ENCODE data around the gene TMTC2.

DNA sequence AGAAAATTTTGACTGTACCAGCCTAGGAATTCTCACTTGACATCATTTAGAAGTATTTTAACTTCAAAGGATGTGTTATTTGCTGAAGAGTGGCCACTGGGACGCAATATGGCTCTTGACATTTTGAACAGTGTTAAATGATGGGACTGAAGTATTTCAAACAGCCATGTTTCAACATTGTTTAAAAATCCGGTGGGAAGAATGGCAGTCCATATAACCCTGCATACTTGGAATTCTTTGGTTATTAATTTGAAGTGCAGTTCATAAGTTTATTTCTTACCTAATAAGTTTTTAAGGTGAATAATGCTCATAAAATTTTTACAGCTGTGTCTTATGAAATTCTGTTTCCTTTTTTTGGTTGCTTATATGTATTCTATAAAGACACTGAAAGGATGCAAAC, 8.3 kb downstream of the TMTC2 start:
- no peak for TF ChIP-seq SCRT2 (tag by site-specific recombination; IDR thresholded peaks at IDR 0.05)
- TF ChIP-seq, protein P1, sequence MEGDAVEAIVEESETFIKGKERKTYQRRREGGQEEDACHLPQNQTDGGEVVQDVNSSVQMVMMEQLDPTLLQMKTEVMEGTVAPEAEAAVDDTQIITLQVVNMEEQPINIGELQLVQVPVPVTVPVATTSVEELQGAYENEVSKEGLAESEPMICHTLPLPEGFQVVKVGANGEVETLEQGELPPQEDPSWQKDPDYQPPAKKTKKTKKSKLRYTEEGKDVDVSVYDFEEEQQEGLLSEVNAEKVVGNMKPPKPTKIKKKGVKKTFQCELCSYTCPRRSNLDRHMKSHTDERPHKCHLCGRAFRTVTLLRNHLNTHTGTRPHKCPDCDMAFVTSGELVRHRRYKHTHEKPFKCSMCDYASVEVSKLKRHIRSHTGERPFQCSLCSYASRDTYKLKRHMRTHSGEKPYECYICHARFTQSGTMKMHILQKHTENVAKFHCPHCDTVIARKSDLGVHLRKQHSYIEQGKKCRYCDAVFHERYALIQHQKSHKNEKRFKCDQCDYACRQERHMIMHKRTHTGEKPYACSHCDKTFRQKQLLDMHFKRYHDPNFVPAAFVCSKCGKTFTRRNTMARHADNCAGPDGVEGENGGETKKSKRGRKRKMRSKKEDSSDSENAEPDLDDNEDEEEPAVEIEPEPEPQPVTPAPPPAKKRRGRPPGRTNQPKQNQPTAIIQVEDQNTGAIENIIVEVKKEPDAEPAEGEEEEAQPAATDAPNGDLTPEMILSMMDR (tag by site-specific recombination; IDR thresholded peaks at IDR 0.05), result no peak
- no peak for TF ChIP-seq ZNF2 (tag by site-specific recombination; IDR thresholded peaks at IDR 0.05)
- no peak for TF ChIP-seq HOXA7 (CRISPR knock-in tag; IDR thresholded peaks at IDR 0.05; ENCODE audit: borderline replicate concordance)
- TF ChIP-seq, protein P2, sequence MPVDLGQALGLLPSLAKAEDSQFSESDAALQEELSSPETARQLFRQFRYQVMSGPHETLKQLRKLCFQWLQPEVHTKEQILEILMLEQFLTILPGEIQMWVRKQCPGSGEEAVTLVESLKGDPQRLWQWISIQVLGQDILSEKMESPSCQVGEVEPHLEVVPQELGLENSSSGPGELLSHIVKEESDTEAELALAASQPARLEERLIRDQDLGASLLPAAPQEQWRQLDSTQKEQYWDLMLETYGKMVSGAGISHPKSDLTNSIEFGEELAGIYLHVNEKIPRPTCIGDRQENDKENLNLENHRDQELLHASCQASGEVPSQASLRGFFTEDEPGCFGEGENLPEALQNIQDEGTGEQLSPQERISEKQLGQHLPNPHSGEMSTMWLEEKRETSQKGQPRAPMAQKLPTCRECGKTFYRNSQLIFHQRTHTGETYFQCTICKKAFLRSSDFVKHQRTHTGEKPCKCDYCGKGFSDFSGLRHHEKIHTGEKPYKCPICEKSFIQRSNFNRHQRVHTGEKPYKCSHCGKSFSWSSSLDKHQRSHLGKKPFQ (tag by site-specific recombination; IDR thresholded peaks at IDR 0.05), result no peak
- TF ChIP-seq, protein P3, sequence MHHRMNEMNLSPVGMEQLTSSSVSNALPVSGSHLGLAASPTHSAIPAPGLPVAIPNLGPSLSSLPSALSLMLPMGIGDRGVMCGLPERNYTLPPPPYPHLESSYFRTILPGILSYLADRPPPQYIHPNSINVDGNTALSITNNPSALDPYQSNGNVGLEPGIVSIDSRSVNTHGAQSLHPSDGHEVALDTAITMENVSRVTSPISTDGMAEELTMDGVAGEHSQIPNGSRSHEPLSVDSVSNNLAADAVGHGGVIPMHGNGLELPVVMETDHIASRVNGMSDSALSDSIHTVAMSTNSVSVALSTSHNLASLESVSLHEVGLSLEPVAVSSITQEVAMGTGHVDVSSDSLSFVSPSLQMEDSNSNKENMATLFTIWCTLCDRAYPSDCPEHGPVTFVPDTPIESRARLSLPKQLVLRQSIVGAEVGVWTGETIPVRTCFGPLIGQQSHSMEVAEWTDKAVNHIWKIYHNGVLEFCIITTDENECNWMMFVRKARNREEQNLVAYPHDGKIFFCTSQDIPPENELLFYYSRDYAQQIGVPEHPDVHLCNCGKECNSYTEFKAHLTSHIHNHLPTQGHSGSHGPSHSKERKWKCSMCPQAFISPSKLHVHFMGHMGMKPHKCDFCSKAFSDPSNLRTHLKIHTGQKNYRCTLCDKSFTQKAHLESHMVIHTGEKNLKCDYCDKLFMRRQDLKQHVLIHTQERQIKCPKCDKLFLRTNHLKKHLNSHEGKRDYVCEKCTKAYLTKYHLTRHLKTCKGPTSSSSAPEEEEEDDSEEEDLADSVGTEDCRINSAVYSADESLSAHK (tag by site-specific recombination; IDR thresholded peaks at IDR 0.05), result no peak
- no peak for TF ChIP-seq ZNF133 (tag by site-specific recombination; IDR thresholded peaks at IDR 0.05)
- TF ChIP-seq KLF10 (tag by site-specific recombination; IDR thresholded peaks at IDR 0.05), result no peak
- TF ChIP-seq, protein P4, sequence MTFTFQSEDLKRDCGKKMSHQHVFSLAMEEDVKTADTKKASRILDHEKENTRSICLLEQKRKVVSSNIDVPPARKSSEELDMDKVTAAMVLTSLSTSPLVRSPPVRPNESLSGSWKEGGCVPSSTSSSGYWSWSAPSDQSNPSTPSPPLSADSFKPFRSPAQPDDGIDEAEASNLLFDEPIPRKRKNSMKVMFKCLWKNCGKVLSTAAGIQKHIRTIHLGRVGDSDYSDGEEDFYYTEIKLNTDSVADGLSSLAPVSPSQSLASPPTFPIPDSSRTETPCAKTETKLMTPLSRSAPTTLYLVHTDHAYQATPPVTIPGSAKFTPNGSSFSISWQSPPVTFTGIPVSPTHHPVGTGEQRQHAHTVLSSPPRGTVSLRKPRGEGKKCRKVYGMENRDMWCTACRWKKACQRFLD (tag by site-specific recombination; IDR thresholded peaks at IDR 0.05), result no peak
- no peak for TF ChIP-seq ZNF114 (tag by site-specific recombination; IDR thresholded peaks at IDR 0.05)
- no peak for TF ChIP-seq ZNF561 (tag by site-specific recombination; IDR thresholded peaks at IDR 0.05; ENCODE audit: borderline replicate concordance)
- no peak for TF ChIP-seq KLF7 (tag by site-specific recombination; IDR thresholded peaks at IDR 0.05; ENCODE audit: borderline replicate concordance)
- TF ChIP-seq, protein P5, sequence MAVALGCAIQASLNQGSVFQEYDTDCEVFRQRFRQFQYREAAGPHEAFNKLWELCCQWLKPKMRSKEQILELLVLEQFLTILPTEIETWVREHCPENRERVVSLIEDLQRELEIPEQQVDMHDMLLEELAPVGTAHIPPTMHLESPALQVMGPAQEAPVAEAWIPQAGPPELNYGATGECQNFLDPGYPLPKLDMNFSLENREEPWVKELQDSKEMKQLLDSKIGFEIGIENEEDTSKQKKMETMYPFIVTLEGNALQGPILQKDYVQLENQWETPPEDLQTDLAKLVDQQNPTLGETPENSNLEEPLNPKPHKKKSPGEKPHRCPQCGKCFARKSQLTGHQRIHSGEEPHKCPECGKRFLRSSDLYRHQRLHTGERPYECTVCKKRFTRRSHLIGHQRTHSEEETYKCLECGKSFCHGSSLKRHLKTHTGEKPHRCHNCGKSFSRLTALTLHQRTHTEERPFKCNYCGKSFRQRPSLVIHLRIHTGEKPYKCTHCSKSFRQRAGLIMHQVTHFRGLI (tag by site-specific recombination; IDR thresholded peaks at IDR 0.05), result no peak
